GM12892 (cell line): ENCODE results near the gene CBFB.

Experiments used
- POLR2AphosphoS5 ChIP-seq: IDR thresholded peaks from 2 replicates; pipeline ENCODE4 v1.6.1; 2011; ENCODE audit warnings: low read depth, low read length, control low read depth
- TAF1 ChIP-seq: IDR thresholded peaks from 2 replicates; pipeline ENCODE4 v1.6.1; 2011; ENCODE audit warnings: low read depth, mild to moderate bottlenecking, control low read depth, low read length, borderline replicate concordance

GRCh38 chr16:67147437-67148140 is 118.6 kb downstream of the CBFB start:
- TF ChIP-seq POLR2AphosphoS5 (no peak), TAF1 (no peak)
